ENCODE measurements around the gene RPS13.

DNA sequence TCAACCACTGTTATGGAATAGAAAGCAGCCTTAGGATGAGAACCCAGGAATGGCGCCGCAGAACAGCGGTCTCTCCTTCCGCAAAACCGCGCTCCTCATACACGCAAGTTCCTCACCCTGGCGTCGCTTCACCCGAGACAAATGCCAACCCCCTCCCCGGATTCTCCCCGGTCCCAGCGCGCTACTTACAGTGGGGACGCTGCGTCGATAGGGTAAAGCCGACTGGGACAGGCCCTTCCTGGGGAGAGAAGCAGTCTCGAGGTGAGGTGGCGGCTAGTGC, 287 bp downstream of the RPS13 start:
- TF ChIP-seq, protein P1, sequence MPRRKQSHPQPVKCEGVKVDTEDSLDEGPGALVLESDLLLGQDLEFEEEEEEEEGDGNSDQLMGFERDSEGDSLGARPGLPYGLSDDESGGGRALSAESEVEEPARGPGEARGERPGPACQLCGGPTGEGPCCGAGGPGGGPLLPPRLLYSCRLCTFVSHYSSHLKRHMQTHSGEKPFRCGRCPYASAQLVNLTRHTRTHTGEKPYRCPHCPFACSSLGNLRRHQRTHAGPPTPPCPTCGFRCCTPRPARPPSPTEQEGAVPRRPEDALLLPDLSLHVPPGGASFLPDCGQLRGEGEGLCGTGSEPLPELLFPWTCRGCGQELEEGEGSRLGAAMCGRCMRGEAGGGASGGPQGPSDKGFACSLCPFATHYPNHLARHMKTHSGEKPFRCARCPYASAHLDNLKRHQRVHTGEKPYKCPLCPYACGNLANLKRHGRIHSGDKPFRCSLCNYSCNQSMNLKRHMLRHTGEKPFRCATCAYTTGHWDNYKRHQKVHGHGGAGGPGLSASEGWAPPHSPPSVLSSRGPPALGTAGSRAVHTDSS (tag by site-specific recombination; IDR thresholded peaks at IDR 0.05) = no peak
- TF ChIP-seq, protein P2, sequence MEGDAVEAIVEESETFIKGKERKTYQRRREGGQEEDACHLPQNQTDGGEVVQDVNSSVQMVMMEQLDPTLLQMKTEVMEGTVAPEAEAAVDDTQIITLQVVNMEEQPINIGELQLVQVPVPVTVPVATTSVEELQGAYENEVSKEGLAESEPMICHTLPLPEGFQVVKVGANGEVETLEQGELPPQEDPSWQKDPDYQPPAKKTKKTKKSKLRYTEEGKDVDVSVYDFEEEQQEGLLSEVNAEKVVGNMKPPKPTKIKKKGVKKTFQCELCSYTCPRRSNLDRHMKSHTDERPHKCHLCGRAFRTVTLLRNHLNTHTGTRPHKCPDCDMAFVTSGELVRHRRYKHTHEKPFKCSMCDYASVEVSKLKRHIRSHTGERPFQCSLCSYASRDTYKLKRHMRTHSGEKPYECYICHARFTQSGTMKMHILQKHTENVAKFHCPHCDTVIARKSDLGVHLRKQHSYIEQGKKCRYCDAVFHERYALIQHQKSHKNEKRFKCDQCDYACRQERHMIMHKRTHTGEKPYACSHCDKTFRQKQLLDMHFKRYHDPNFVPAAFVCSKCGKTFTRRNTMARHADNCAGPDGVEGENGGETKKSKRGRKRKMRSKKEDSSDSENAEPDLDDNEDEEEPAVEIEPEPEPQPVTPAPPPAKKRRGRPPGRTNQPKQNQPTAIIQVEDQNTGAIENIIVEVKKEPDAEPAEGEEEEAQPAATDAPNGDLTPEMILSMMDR (tag by site-specific recombination; IDR thresholded peaks at IDR 0.05) = no peak
- TF ChIP-seq, protein P3, sequence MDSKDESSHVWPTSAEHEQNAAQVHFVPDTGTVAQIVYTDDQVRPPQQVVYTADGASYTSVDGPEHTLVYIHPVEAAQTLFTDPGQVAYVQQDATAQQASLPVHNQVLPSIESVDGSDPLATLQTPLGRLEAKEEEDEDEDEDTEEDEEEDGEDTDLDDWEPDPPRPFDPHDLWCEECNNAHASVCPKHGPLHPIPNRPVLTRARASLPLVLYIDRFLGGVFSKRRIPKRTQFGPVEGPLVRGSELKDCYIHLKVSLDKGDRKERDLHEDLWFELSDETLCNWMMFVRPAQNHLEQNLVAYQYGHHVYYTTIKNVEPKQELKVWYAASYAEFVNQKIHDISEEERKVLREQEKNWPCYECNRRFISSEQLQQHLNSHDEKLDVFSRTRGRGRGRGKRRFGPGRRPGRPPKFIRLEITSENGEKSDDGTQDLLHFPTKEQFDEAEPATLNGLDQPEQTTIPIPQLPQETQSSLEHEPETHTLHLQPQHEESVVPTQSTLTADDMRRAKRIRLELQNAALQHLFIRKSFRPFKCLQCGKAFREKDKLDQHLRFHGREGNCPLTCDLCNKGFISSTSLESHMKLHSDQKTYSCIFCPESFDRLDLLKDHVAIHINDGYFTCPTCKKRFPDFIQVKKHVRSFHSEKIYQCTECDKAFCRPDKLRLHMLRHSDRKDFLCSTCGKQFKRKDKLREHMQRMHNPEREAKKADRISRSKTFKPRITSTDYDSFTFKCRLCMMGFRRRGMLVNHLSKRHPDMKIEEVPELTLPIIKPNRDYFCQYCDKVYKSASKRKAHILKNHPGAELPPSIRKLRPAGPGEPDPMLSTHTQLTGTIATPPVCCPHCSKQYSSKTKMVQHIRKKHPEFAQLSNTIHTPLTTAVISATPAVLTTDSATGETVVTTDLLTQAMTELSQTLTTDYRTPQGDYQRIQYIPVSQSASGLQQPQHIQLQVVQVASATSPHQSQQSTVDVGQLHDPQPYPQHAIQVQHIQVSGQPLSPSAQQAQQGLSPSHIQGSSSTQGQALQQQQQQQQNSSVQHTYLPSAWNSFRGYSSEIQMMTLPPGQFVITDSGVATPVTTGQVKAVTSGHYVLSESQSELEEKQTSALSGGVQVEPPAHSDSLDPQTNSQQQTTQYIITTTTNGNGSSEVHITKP (tag by site-specific recombination; IDR thresholded peaks at IDR 0.05) = no peak
- TF ChIP-seq ZNF138 (tag by site-specific recombination; IDR thresholded peaks at IDR 0.05; ENCODE audit: borderline replicate concordance) (no peak), ZNF529 (tag by site-specific recombination; IDR thresholded peaks at IDR 0.05; ENCODE audit: insufficient replicate concordance) (no peak), KLF16 (tag by site-specific recombination; IDR thresholded peaks at IDR 0.05) (no peak), ZNF214 (tag by site-specific recombination; IDR thresholded peaks at IDR 0.05; ENCODE audit: borderline replicate concordance) (no peak)
- TF ChIP-seq, protein P4, sequence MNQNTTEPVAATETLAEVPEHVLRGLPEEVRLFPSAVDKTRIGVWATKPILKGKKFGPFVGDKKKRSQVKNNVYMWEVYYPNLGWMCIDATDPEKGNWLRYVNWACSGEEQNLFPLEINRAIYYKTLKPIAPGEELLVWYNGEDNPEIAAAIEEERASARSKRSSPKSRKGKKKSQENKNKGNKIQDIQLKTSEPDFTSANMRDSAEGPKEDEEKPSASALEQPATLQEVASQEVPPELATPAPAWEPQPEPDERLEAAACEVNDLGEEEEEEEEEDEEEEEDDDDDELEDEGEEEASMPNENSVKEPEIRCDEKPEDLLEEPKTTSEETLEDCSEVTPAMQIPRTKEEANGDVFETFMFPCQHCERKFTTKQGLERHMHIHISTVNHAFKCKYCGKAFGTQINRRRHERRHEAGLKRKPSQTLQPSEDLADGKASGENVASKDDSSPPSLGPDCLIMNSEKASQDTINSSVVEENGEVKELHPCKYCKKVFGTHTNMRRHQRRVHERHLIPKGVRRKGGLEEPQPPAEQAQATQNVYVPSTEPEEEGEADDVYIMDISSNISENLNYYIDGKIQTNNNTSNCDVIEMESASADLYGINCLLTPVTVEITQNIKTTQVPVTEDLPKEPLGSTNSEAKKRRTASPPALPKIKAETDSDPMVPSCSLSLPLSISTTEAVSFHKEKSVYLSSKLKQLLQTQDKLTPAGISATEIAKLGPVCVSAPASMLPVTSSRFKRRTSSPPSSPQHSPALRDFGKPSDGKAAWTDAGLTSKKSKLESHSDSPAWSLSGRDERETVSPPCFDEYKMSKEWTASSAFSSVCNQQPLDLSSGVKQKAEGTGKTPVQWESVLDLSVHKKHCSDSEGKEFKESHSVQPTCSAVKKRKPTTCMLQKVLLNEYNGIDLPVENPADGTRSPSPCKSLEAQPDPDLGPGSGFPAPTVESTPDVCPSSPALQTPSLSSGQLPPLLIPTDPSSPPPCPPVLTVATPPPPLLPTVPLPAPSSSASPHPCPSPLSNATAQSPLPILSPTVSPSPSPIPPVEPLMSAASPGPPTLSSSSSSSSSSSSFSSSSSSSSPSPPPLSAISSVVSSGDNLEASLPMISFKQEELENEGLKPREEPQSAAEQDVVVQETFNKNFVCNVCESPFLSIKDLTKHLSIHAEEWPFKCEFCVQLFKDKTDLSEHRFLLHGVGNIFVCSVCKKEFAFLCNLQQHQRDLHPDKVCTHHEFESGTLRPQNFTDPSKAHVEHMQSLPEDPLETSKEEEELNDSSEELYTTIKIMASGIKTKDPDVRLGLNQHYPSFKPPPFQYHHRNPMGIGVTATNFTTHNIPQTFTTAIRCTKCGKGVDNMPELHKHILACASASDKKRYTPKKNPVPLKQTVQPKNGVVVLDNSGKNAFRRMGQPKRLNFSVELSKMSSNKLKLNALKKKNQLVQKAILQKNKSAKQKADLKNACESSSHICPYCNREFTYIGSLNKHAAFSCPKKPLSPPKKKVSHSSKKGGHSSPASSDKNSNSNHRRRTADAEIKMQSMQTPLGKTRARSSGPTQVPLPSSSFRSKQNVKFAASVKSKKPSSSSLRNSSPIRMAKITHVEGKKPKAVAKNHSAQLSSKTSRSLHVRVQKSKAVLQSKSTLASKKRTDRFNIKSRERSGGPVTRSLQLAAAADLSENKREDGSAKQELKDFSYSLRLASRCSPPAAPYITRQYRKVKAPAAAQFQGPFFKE (tag by site-specific recombination; IDR thresholded peaks at IDR 0.05; ENCODE audit: borderline replicate concordance) = no peak
- TF ChIP-seq, protein P5, sequence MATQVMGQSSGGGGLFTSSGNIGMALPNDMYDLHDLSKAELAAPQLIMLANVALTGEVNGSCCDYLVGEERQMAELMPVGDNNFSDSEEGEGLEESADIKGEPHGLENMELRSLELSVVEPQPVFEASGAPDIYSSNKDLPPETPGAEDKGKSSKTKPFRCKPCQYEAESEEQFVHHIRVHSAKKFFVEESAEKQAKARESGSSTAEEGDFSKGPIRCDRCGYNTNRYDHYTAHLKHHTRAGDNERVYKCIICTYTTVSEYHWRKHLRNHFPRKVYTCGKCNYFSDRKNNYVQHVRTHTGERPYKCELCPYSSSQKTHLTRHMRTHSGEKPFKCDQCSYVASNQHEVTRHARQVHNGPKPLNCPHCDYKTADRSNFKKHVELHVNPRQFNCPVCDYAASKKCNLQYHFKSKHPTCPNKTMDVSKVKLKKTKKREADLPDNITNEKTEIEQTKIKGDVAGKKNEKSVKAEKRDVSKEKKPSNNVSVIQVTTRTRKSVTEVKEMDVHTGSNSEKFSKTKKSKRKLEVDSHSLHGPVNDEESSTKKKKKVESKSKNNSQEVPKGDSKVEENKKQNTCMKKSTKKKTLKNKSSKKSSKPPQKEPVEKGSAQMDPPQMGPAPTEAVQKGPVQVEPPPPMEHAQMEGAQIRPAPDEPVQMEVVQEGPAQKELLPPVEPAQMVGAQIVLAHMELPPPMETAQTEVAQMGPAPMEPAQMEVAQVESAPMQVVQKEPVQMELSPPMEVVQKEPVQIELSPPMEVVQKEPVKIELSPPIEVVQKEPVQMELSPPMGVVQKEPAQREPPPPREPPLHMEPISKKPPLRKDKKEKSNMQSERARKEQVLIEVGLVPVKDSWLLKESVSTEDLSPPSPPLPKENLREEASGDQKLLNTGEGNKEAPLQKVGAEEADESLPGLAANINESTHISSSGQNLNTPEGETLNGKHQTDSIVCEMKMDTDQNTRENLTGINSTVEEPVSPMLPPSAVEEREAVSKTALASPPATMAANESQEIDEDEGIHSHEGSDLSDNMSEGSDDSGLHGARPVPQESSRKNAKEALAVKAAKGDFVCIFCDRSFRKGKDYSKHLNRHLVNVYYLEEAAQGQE (tag by site-specific recombination; IDR thresholded peaks at IDR 0.05) = no peak
